Chondrocyte (in vitro differentiated cells): ENCODE data around the gene STARD8. TPM values are rescaled to one million over a fixed set of nuclear protein-coding genes. Genes with fewer than 3 reads are reported as not detected.

ENCODE experiments used
- DNase-seq: peaks from one replicate; pipeline ENCODE4 v3.0.0; 2021; ENCODE audit warnings: mixed read lengths, low spot score
- H3K27ac Mint-ChIP-seq: one replicate; pipeline ENCODE4 v1.8.0; 2021; ENCODE audit warnings: mild to moderate bottlenecking, moderate library complexity, mixed read lengths; ENCODE audit not compliant: unreplicated experiment
- H3K27me3 Mint-ChIP-seq: 2 replicates; pipeline ENCODE4 v1.8.0; 2021; ENCODE audit warnings: low read depth, mixed read lengths
- H3K36me3 Mint-ChIP-seq: 2 replicates; pipeline ENCODE4 v1.8.0; 2021; ENCODE audit warnings: low read depth, mixed read lengths
- H3K4me1 Mint-ChIP-seq: 2 replicates; pipeline ENCODE4 v1.8.0; 2021; ENCODE audit warnings: low read depth, mild to moderate bottlenecking, mixed read lengths
- H3K4me3 Mint-ChIP-seq: one replicate; pipeline ENCODE4 v1.8.0; 2021; ENCODE audit warnings: mild to moderate bottlenecking, moderate library complexity, mixed read lengths; ENCODE audit not compliant: unreplicated experiment
- H3K9me3 Mint-ChIP-seq: 2 replicates; pipeline ENCODE4 v1.8.0; 2021; ENCODE audit warnings: low read depth, mixed read lengths
- CTCF ChIP-seq: fragments of 200-600 bp; sonication (generic); IDR thresholded peaks from 2 replicates; pipeline ENCODE4 v1.5.0; 2021; ENCODE audit warnings: antibody characterized with exemption, mild to moderate bottlenecking, moderate library complexity
- total RNA-seq: library from RNA; stranded (reverse); gene quantifications from 3 replicates; pipeline ENCODE4 v1.2.1, GENCODE V29; 2021

The STARD8 gene
- total RNA-seq, 1 donor from 2014 or later: 0.37 TPM

GRCh38 chrX:68719181-68719903 lies 71.9 kb downstream of the STARD8 start:
- Mint-ChIP-seq H3K4me3 (no peak overlapping the region), H3K9me3 (no peaks in the 10 kb centered on the region), H3K36me3 (peaks cover 2% of the 10 kb centered on the region), H3K4me1 (no peaks in the 10 kb centered on the region), H3K27me3 (no peaks in the 10 kb centered on the region), H3K27ac (no peak overlapping the region)
- TF ChIP-seq CTCF: no peak
- no peak for DNase-seq

GRCh38 chrX:68719904-68720614 lies 72.6 kb downstream of the STARD8 start:
- Mint-ChIP-seq H3K4me1 (no peaks in the 10 kb centered on the region), H3K27ac (no peak overlapping the region), H3K9me3 (no peaks in the 10 kb centered on the region), H3K4me3 (no peak overlapping the region), H3K36me3 (peaks cover 2% of the 10 kb centered on the region), H3K27me3 (no peaks in the 10 kb centered on the region)
- DNase-seq: no peak
- TF ChIP-seq CTCF: peak; percentile 49

DNA sequence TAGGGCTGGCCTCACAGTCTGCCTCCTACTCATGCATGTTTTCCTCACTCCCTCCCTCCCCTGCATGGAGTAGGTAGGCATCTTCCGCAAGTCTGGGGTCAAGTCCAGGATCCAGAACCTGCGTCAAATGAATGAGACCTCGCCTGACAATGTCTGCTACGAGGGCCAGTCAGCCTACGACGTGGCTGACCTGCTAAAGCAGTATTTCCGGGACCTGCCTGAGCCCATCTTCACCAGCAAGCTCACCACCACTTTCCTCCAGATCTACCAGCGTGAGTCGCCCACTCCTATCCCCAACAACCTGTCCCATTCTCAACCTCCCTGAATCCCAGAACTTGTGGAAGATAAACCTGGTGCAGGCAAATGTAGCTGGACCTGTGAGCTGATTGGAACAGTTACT lies 73.4 kb downstream of the STARD8 start:
- no peak for TF ChIP-seq CTCF
- DNase-seq: no peak

DNA sequence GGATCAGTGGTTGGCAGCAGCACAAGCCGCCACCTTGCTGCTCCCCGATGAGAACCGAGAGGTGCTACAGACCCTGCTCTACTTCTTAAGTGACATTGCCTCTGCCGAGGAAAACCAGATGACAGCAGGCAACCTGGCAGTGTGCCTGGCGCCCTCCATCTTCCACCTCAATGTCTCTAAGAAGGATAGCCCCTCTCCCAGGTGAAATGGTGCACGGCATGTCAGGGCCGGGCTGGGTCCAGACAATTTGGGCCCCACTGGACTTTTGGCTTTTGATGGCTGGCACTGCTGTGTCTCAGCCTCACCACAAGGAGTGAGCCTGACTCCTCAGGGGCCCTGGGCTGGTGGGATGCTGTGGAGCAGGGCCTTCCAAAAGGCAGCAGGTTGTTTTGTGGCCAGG lies 74.1 kb downstream of the STARD8 start:
- H3K36me3 Mint-ChIP-seq: peaks cover 2% of the 10 kb centered on the region

More for the DNA sequence above, 73.4 kb downstream of the STARD8 start:
- Mint-ChIP-seq H3K36me3 (peaks cover 2% of the 10 kb centered on the region), H3K4me1 (no peaks in the 10 kb centered on the region), H3K27ac (no peak overlapping the region), H3K9me3 (no peaks in the 10 kb centered on the region), H3K4me3 (no peak overlapping the region), H3K27me3 (no peaks in the 10 kb centered on the region)

More for the DNA sequence above, 74.1 kb downstream of the STARD8 start:
- no peak overlapping the region for H3K27ac Mint-ChIP-seq
- H3K4me3 Mint-ChIP-seq: no peak overlapping the region
- H3K4me1 Mint-ChIP-seq: no peaks in the 10 kb centered on the region
- H3K27me3 Mint-ChIP-seq: no peaks in the 10 kb centered on the region
- no peaks in the 10 kb centered on the region for H3K9me3 Mint-ChIP-seq
- DNase-seq: peak; percentile 46
- TF ChIP-seq CTCF: no peak
